NCI-H128 (cell line): ENCODE results near the gene AKAP13.

Experiments used
- DNase-seq: peaks from one replicate; lab custom pipeline; 2025; ENCODE audit not compliant: unreplicated experiment; lab: John Stamatoyannopoulos, UW

Gene AKAP13

DNA sequence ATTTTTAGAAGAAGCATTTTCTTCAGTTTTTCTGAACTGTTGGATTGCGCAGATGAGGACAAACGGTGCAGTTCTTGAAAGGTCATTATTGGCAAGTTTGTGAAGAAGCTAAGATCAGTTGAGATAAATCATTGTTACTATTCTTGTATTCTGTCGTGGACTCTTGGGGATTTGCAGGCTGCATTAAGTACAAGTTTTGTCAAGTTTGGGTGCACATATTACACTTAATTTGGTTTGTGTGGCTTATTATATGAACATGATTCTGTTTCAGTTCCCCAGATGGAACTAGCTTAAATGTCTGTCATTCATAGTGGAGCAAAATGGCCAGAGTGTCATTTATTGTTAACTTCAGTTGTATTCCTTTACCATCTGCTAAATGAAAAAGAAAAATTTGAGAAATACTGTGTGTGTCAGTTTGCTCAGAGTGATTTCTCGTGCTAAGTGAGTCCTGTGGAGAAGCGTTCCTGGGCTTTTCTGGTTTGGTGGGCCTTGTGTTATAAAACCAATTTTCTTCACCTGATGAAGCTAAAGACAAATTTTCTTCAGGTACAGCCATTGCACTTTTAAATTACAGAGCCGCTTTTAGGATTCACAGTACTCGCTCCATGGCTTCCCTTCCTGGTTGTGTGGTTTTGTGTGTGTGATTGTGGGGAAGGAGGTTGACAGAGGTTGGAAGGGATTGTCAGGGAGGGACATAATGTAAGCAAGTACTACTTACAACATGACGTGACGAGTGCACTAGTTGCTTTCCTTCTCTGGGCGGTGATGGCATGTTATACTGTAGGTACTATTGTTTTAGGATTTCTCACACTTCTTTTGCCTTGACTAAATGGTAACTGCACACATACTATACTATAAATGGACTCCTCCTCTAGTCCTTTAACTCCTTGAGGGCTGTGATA is 1.7 kb downstream of the AKAP13 start:
- no peak for DNase-seq

DNA sequence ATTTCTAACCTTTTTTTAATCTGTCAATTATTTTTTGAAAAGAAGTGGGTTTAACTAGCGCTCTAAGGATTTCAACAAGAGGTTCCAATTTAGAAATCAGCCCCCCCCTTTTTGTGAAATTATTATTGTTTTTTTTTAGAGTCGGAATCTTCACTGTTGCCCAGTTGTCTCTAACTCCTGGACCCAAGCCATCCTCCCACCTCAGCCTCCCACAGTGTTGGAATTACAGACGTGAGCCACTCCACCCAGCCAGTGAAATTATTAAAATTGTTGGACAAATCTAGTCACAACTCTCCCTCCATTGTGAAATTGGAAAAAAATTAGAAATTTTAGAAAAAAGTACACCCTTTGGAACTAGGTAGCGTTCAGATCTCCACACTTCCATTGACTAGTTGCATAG is 2.5 kb downstream of the AKAP13 start:
- DNase-seq: no peak

GRCh38 chr15:85383470-85384148 is 3.2 kb downstream of the AKAP13 start:
- DNase-seq: no peak

DNA sequence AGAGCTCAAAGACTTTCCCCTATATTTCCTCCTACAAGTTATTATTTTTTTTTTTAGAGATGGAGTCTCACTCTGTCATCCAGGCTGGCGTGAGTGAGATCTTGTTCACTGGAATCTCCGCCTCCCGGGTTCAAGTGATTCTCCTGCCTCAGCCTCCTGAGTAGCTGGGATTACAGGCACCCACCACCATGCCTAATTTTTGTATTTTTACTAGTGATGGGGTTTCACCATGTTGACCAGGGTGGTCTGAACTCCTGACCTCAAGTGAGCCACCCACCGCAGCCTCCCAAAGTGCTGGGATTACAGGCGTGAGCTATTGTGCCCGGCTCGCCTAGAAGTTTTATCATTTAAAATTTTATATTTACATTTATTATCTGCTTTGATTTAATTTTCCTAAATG is 5.9 kb downstream of the AKAP13 start:
- no peak for DNase-seq

DNA sequence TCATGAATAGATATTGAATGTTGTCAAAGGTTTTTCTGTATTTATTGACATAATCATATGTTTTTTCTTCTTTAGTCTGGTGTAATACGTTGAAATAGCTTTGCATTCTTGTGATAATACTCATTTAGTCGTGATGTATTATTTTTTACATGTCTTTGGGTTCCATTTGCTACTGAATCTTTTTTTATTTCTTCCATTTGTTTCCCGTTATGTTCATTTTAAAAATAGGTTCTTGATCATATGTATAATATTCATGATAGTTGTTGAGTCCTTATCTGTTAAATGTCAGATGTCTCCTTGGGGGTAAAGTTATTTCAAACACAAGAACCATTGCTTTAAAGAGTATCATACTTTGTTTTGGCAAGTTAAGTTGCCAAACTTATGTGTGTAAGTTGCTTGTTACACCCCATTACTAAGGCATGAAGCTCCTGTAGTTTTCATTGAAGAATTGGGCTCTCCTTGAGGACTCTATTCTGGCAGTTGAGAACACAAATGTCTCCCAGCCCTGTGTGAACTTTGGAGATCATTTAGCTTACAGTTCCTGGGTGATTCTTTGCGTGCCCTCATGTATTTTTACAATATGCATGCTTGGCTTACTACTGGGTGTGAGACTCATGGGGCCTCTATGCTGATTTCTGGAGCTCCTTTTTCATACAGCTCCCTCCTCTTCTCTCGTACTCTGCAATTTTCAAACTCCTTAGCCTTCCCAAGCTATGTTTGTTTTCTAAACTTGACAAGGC is 8.3 kb downstream of the AKAP13 start:
- no peak for DNase-seq

DNA sequence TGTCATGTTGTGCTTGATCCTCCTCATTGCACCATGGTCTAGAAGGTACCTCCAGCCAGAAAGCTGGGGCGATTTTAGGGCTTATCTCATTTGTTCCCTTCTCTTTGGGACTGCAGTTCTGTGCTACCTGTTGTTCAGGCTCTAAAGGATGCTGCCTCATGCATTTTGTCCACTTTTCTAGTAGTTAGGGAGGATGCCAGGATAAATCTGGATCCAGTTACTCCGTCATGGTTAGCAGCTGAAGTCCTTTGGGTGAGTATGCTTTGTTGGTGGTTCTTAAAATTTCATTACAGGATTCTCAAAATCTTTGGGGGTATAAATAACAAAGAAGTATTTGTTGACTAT is 8.9 kb downstream of the AKAP13 start:
- DNase-seq: no peak

- no peak for DNase-seq
These were observed 9.4 kb downstream of the AKAP13 start for GRCh38 chr15:85389772-85390171.

DNA sequence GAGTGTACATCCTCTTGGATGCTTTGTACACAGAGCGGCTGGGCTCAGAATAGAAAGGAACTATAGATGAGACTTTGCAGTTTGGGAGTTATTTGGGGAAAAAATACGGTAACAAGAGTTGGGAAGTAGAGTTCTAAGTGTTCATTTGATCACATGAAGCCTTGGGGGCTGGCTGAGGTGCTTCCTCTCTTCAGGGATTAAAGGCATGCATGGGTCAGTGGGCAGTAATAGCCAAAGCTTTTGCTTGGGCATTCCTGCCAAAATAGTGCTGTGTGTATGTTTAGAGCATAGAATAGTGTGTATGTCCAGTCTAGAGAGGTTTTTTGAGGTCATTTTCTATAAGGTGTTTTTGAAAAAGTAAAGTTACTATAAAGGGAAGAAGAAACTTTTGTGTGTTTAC is 12.8 kb downstream of the AKAP13 start:
- DNase-seq: no peak

DNA sequence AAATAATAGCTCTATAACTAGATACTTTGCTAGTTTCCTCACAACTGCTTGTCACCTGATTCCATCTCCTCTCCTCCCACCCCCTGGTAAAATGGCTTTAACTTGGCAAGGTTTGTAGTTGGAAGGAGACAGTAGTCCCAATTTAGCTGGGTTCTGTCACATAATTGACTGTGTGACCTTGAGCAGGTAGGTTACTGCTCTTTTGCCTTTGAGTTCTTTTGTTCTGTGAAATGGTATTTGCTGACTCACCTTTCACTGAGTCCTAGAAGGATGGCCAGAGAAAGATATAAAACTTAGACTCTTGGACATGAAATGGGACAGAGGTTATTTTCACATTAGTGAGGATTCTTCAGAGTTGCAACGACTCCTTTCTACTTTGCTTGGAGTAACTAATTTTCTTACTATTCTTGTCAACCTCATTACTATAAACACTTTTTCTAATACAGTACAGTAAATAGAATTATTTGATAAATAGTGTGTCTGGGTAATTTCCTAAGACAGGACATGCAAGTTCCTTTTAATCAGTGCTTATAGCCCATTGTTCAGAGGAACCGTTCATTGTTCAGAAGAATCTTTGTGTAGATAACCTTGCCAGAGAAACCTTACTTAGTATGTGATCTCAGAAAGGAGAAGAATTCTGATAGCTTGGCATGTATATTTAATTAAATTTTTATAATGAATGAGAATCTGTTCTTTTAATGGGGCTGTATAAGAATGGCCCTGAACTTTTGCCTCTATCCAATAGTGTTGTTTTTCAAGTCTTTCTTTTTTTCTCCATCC is 14.3 kb downstream of the AKAP13 start:
- no peak for DNase-seq

DNA sequence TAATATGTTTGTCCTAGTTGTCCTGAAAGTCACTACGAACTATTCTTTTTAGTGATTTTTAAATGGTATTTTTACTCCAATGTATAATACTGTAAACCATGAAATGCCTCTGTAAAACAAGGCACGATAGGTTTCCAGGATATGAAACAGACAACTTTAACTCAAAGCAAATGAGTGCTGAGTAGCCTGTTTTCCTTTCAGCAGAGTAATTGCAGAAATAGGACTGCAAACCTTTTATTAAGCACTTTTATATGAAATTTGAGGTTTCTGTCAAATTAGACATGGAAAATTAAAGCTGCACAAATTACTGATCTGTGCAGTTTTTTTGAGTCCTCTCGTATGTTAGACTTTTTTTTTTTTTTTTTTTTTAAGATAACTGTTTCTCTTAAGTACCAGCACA is 16.2 kb downstream of the AKAP13 start:
- no peak for DNase-seq

- DNase-seq: no peak
These were observed 16.7 kb downstream of the AKAP13 start for GRCh38 chr15:85397151-85397550.

- no peak for DNase-seq
These were observed 17.5 kb downstream of the AKAP13 start for GRCh38 chr15:85397926-85398325.

GRCh38 chr15:85398822-85399221 is 18.4 kb downstream of the AKAP13 start:
- no peak for DNase-seq

- no peak for DNase-seq
These were observed 19.2 kb downstream of the AKAP13 start for GRCh38 chr15:85399627-85400026.

DNA sequence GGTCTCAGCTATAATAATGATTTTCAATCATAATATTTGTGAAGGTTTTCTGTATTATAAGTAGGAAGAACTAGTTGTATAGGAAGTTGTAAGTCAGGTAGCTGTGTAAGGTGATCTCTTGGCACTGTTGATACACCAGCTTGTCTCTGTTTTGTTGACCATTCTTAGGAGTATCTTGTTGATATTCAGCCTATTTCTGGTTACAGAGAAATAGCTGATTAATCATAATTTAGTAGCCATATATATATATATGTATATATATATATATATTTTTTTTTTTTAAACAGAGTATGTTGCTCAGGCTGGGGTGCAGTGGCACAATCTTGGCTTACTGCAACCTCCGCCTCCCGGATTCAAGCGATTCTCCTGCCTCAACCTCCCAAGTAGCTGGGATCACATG is 20.2 kb downstream of the AKAP13 start:
- no peak for DNase-seq

DNA sequence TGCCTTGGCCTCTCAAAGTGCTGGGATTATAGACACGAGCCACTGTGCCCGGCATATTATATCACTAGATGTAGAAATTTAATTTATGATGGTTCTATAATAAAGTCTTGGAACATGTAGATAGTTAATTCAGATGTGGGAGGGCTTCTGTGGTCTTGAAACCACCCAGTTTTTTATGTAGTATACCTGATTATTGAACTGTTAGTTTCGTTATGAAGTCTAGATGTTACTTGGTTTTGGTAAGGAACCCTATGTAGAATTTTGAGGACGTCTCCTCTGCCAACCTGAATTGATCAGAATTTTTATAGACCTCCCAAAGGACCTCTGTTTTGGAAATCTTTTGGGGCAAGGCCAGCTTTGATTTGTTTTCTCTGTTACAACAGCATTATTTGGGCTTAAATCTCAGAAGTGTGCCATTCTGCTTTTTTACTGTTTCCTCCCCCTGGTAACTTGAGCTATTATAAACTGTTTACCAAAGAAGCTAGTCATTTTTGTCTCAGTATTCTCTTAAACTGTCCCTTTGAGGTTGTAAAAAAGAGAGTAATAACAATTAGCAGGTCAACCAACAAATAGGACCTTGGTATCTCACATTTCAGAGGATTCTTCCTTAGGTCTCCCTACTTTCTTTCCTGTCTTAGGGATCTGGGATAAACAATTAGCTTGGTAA is 20.8 kb downstream of the AKAP13 start:
- no peak for DNase-seq

DNA sequence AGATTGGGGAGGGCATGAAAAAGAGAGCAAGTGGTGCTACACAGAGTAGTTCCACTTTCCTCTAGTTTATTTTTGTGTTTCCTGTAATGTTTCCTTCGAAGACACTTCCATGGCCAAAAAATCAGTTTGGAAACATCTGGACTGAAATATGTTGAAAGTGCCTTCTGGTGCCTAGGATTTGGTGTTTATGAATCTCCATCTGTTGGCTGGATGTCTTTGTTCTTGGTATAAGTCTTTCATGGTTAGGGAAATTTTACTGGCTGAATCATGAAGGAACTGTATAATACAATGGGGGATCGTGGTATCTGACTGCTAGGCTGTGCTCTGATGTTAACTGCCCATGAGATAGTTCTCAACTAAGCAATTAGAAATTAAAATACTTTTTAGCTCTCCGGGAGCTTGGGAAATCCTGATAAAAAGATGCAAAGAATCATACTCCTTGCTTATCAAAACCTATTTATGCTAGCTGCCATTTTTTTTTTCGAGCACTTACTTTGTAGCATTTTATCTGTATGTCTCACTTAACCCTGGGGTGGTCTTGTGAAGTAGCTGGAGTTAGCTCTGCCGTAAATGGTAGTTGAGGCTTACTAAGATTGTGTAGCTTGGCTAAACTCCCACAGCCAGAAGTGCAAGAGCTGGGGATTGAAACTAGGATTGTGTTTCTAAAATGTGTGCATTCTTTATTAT is 21.9 kb downstream of the AKAP13 start:
- no peak for DNase-seq

DNA sequence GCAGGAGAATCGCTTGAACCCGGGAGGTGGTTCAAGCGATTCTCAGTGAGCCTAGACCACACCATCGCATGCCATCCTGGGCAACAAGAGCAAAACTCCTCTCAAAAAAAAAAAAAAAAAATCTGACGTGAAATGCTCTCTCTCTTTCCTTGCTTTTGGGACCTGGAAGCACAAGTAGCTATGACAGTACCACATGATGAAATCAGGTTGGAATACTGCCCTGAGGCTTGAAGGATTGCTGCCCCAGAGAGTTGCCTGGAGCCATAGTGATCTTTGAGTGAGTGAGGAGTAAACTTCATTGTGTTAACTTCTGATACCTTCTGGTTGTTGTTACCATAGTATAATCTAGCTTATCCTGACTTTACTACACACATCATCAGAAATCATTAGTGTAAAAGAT is 23.3 kb downstream of the AKAP13 start:
- no peak for DNase-seq

DNA sequence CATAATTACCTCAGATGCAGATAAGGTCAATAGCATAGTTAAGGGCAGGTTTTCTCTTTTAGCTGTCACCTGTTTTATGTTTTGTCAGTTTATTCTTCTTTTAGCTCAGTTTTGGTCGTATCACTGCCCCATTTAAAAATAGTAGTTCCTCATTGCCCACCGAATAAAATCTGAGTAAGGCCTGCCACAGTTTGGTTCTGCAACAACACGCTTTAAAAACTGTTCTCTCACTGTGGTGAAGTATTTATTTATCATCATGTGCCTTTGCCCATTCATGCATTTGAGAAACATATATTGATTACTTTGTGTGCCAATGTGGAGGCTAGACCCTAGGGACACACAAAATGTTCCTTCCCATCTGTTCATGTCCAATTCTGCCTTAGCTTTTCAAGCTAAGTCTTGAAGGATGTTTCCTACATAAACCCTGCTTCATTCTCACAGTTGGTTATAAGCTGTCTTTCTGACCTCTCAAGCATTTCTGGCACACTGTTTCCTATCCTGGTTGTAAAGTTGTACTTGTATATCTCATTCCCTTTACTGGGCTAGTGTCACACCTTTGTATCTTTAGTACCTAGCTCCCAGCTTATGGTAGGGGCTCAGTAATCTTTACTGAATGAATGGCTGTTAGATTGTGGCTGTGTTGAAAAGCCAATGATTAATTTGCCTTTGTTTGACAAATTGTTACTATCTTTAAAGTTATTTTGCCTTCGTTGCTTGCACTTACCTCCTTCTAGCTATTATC is 23.9 kb downstream of the AKAP13 start:
- no peak for DNase-seq
